GF-D8 (cell line): ENCODE results near the gene CD320.
"Not testable (repeated sequence)": the region's sequence is repeated elsewhere in the genome, so short reads cannot be mapped to it uniquely, and the experiment has no call there.

Source experiments
- DNase-seq: peaks from one replicate; lab custom pipeline; 2025; lab: John Stamatoyannopoulos, UW

CD320 gene

GRCh38 chr19:8307965-8308866, at the start of gene CD320:
TSS of gene CD320 (minus strand) at chr19:8308358. CDS start at chr19:8308290, 68 bp downstream.
- peak; percentile 70 for DNase-seq

GRCh38 chr19:8357007-8357521, 48.9 kb upstream of the CD320 start:
- DNase-seq = no peak

- DNase-seq = no peak
Observed at GRCh38 chr19:8355631-8356402, 47.7 kb upstream of the CD320 start.

- not testable (repeated sequence) for DNase-seq
Observed at GRCh38 chr19:8352845-8353244, 44.7 kb upstream of the CD320 start.

GRCh38 chr19:8352134-8352827, 44.1 kb upstream of the CD320 start:
- DNase-seq = no peak

- not testable (repeated sequence) for DNase-seq
Observed at GRCh38 chr19:8349629-8350372, 41.6 kb upstream of the CD320 start.

- no peak for DNase-seq
Observed at GRCh38 chr19:8343483-8343844, 35.3 kb upstream of the CD320 start.

- DNase-seq = no peak
Observed at GRCh38 chr19:8342684-8343482, 34.7 kb upstream of the CD320 start, which contains the start of gene KANK3. TSS of gene KANK3 (minus strand) at chr19:8343262. CDS start at chr19:8337828, 5,434 bp downstream.

- no peak for DNase-seq
Observed at GRCh38 chr19:8342316-8342683, 34.1 kb upstream of the CD320 start.

GRCh38 chr19:8341504-8341903, 33.3 kb upstream of the CD320 start:
- not testable (repeated sequence) for DNase-seq

GRCh38 chr19:8340341-8341096, 32.4 kb upstream of the CD320 start:
- DNase-seq = no peak

- no peak for DNase-seq
Observed at GRCh38 chr19:8338835-8339234, 30.7 kb upstream of the CD320 start.

- DNase-seq = no peak
Observed at GRCh38 chr19:8337728-8338127, 29.6 kb upstream of the CD320 start.

- no peak for DNase-seq
Observed at GRCh38 chr19:8336660-8337059, 28.5 kb upstream of the CD320 start.

GRCh38 chr19:8336072-8336569, 28.0 kb upstream of the CD320 start:
- no peak for DNase-seq

- DNase-seq = no peak
Observed at GRCh38 chr19:8335343-8336071, 27.3 kb upstream of the CD320 start.

GRCh38 chr19:8334458-8335342, 26.5 kb upstream of the CD320 start:
- no peak for DNase-seq
